H1 (cell line): ENCODE data around the gene DUSP2. TPM values are rescaled to one million over a fixed set of nuclear protein-coding genes. Genes with fewer than 3 reads are reported as not detected.
A peak's percentile ranks its signal among the peaks of the same experiment; 100 is the strongest.

Source experiments
- CTCF ChIA-PET: fragments of 300-600 bp; sonication (Branson Sonifier 250); formaldehyde crosslinking; loops from one replicate; lab custom pipeline; 2021; ENCODE audit not compliant: partially characterized antibody; lab: Charles Lee
- POLR2A ChIA-PET: fragments of 300-600 bp; sonication (Branson Sonifier 250); formaldehyde crosslinking; loops from one replicate; lab custom pipeline; 2021; ENCODE audit warnings: inconsistent platforms; ENCODE audit not compliant: partially characterized antibody; lab: Charles Lee
- DNase-seq, 2 experiments: peaks; one replicate each; pipeline versions ENCODE4 v3.0.0 to v3.0.0-alpha.2; 2010 to 2022; ENCODE audit warnings: low spot score in 2 of 2, low read depth in 1 of 2, mixed read lengths in 1 of 2
- FAIRE-seq: peaks from 2 replicates; lab custom pipeline; 2011; peaks lifted over from hg19 to GRCh38; lab: Jason Lieb, UNC
- H2AFZ ChIP-seq: 2 replicates; pipeline ENCODE4 v1.8.1; 2012; ENCODE audit warnings: low read length, inconsistent platforms
- H2AK5ac ChIP-seq: 2 replicates; pipeline ENCODE4 v1.6.1; 2013; ENCODE audit warnings: low read depth, low read length
- H2BK120ac ChIP-seq: replicated peaks from 2 replicates; pipeline ENCODE3; 2013; ENCODE audit warnings: low read depth, low read length, inconsistent platforms
- H2BK12ac ChIP-seq: 2 replicates; pipeline ENCODE4 v1.6.1; 2013; ENCODE audit warnings: low read depth, low read length
- H2BK15ac ChIP-seq: 2 replicates; pipeline ENCODE4 v1.6.1; 2013; ENCODE audit warnings: low read length
- H2BK20ac ChIP-seq: 2 replicates; pipeline ENCODE4 v1.6.1; 2013; ENCODE audit warnings: low read length
- H2BK5ac ChIP-seq: 2 replicates; pipeline ENCODE4 v1.6.1; 2013; ENCODE audit warnings: low read depth, low read length
- H3K14ac ChIP-seq: 2 replicates; pipeline ENCODE4 v1.6.1; 2013; ENCODE audit warnings: inconsistent platforms; ENCODE audit not compliant: insufficient read length
- H3K18ac ChIP-seq: 2 replicates; pipeline ENCODE4 v1.6.1; 2013; ENCODE audit warnings: low read length; ENCODE audit errors: extremely low read depth
- H3K23ac ChIP-seq: 2 replicates; pipeline ENCODE4 v1.6.1; 2013; ENCODE audit warnings: inconsistent platforms; ENCODE audit not compliant: insufficient read length
- H3K23me2 ChIP-seq: 2 replicates; pipeline ENCODE4 v1.6.1; 2013; ENCODE audit warnings: low read depth, low read length
- H3K27ac ChIP-seq: 2 replicates; pipeline ENCODE4 v1.6.1; 2011; ENCODE audit warnings: low read depth, low read length, inconsistent platforms
- H3K27me3 ChIP-seq, 4 experiments: replicated peaks in 1 of 4; 1 replicate in 1 of 4; 2 replicates in 3 of 4; pipeline versions ENCODE4 v1.6.1 to v1.8.1; 2011 to 2013; ENCODE audit warnings: low read length in 3 of 4, mild to moderate bottlenecking in 3 of 4, inconsistent platforms in 2 of 4, mixed read lengths in 2 of 4, moderate library complexity in 1 of 4; ENCODE audit not compliant: control insufficient read depth in 3 of 4, insufficient read depth in 3 of 4; ENCODE audit errors: extremely low read depth in 1 of 4
- H3K36me3 ChIP-seq, 4 experiments: 2 replicates each; pipeline versions ENCODE4 v1.6.1 to v1.8.1; 2011 to 2013; ENCODE audit warnings: mild to moderate bottlenecking in 4 of 4, low read length in 3 of 4, moderate library complexity in 2 of 4, control low read depth in 1 of 4, inconsistent platforms in 1 of 4; ENCODE audit not compliant: insufficient read depth in 4 of 4, control insufficient read depth in 2 of 4
- H3K4ac ChIP-seq: replicated peaks from 2 replicates; pipeline ENCODE3; 2013; ENCODE audit warnings: low read length, low read depth, mixed read lengths, inconsistent platforms; ENCODE audit not compliant: insufficient read length
- H3K4me1 ChIP-seq, 4 experiments: replicated peaks in 1 of 4; 1 replicate in 1 of 4; 2 replicates in 3 of 4; pipeline versions ENCODE4 v1.6.1 to v1.8.1; 2011 to 2013; ENCODE audit warnings: low read length in 3 of 4, inconsistent platforms in 2 of 4, mixed read lengths in 1 of 4; ENCODE audit not compliant: insufficient read depth in 4 of 4, control insufficient read depth in 3 of 4
- H3K4me2 ChIP-seq, 2 experiments: 2 replicates each; pipeline versions ENCODE4 v1.6.1 to v1.8.1; 2011 to 2013; ENCODE audit warnings: low read depth in 2 of 2, low read length in 2 of 2, control low read depth in 1 of 2, inconsistent platforms in 1 of 2, mild to moderate bottlenecking in 1 of 2; ENCODE audit not compliant: insufficient read depth in 1 of 2
- H3K4me3 ChIP-seq, 4 experiments: fragments of 200-600, 300-600 bp in 1 of 4; sonication (generic), shearing (Covaris generic), sonication (Bioruptor Twin) in 1 of 4; 2 replicates each; pipeline versions ENCODE4 v1.5.1 to v1.8.1; 2011 to 2016; ENCODE audit warnings: low read length in 4 of 4, low read depth in 3 of 4, control low read depth in 2 of 4, inconsistent platforms in 2 of 4, mild to moderate bottlenecking in 2 of 4, mixed read lengths in 1 of 4, moderate library complexity in 1 of 4; ENCODE audit not compliant: insufficient read depth in 2 of 4; ENCODE audit errors: extremely low read depth in 1 of 4
- H3K56ac ChIP-seq: replicated peaks from 2 replicates; pipeline ENCODE3; 2013; ENCODE audit warnings: low read depth, mild to moderate bottlenecking, mixed read lengths, low read length, inconsistent platforms; ENCODE audit not compliant: insufficient read length
- H3K79me1 ChIP-seq: 2 replicates; pipeline ENCODE4 v1.6.1; 2013; ENCODE audit warnings: low read depth, low read length, control low read depth
- H3K79me2 ChIP-seq, 2 experiments: 2 replicates each; pipeline versions ENCODE4 v1.6.1 to v1.8.1; 2012 to 2013; ENCODE audit warnings: low read length in 2 of 2, mild to moderate bottlenecking in 2 of 2, inconsistent platforms in 1 of 2; ENCODE audit not compliant: insufficient read depth in 2 of 2, control insufficient read depth in 1 of 2
- H3K9ac ChIP-seq, 4 experiments: replicated peaks in 1 of 4; 1 replicate in 1 of 4; 2 replicates in 3 of 4; pipeline versions ENCODE4 v1.6.1 to v1.8.1; 2011 to 2013; ENCODE audit warnings: low read depth in 3 of 4, low read length in 3 of 4, control low read depth in 2 of 4, mild to moderate bottlenecking in 2 of 4, moderate library complexity in 2 of 4, inconsistent platforms in 1 of 4; ENCODE audit errors: extremely low read depth in 1 of 4
- H3K9me3 ChIP-seq, 2 experiments: 2 replicates each; pipeline versions ENCODE4 v1.6.1 to v1.8.1; 2012 to 2013; ENCODE audit warnings: mild to moderate bottlenecking in 2 of 2, moderate library complexity in 2 of 2, control low read depth in 1 of 2, inconsistent platforms in 1 of 2, low read depth in 1 of 2, low read length in 1 of 2, mixed read lengths in 1 of 2; ENCODE audit not compliant: insufficient read depth in 2 of 2
- H4K20me1 ChIP-seq, 2 experiments: replicated peaks in 1 of 2; 2 replicates each; pipeline versions ENCODE3 to v1.8.1; 2011 to 2013; ENCODE audit warnings: inconsistent platforms in 2 of 2, low read length in 2 of 2, mild to moderate bottlenecking in 1 of 2; ENCODE audit not compliant: insufficient read depth in 2 of 2, control insufficient read depth in 1 of 2
- H4K5ac ChIP-seq: 2 replicates; pipeline ENCODE4 v1.6.1; 2013; ENCODE audit warnings: low read length, low read depth, mixed read lengths, inconsistent platforms; ENCODE audit not compliant: insufficient read length
- H4K8ac ChIP-seq: 2 replicates; pipeline ENCODE4 v1.8.0; 2013; ENCODE audit warnings: mild to moderate bottlenecking, moderate library complexity, low read length, inconsistent platforms; ENCODE audit not compliant: insufficient read depth; ENCODE audit errors: extremely low read depth
- H4K91ac ChIP-seq: replicated peaks from 2 replicates; pipeline ENCODE3; 2013; ENCODE audit warnings: low read length, mixed read lengths, inconsistent platforms; ENCODE audit not compliant: insufficient read length
- EP300 ChIP-seq, 2 experiments: IDR thresholded peaks; 1 replicate in 1 of 2; 2 replicates in 1 of 2; pipeline ENCODE4 v1.6.1; 2011 to 2012; ENCODE audit warnings: low read depth in 2 of 2, low read length in 2 of 2, mild to moderate bottlenecking in 2 of 2, borderline replicate concordance in 1 of 2, inconsistent platforms in 1 of 2, moderate library complexity in 1 of 2
- KDM4A ChIP-seq: IDR thresholded peaks from one replicate; pipeline ENCODE4 v1.7.1; 2012; ENCODE audit warnings: low read depth, mild to moderate bottlenecking, moderate library complexity, low read length, inconsistent platforms; ENCODE audit not compliant: severe bottlenecking
- MAX ChIP-seq: IDR thresholded peaks from 2 replicates; pipeline ENCODE4 v1.6.1; 2012; ENCODE audit warnings: inconsistent platforms
- POLR2AphosphoS5 ChIP-seq: IDR thresholded peaks from 2 replicates; pipeline ENCODE4 v1.6.1; 2011; ENCODE audit warnings: low read depth, low read length
- RAD21 ChIP-seq, 2 experiments: IDR thresholded peaks in 1 of 2; conservative IDR thresholded peaks in 1 of 2; 2 replicates each; pipeline ENCODE4 v1.6.1; 2011; ENCODE audit warnings: low read depth in 2 of 2, low read length in 2 of 2, improper control_type of control experiment in 1 of 2, inconsistent platforms in 1 of 2, mild to moderate bottlenecking in 1 of 2, moderate library complexity in 1 of 2
- YY1 ChIP-seq: IDR thresholded peaks from 2 replicates; pipeline ENCODE4 v1.6.1; 2011; ENCODE audit warnings: low read depth, mild to moderate bottlenecking, low read length
- WGBS, 2 experiments: shearing (Covaris generic) in 1 of 2; methylation state at CpG; one replicate each; pipeline versions ENCODE4 v1.1.6 to v1.1.7; 2013 to 2015; ENCODE audit warnings: low lambda C conversion rate in 2 of 2, mixed read lengths in 2 of 2, inconsistent platforms in 1 of 2, low coverage in 1 of 2, missing lambda C conversion rate in 1 of 2; ENCODE audit not compliant: insufficient replicate concordance in 2 of 2, insufficient coverage in 1 of 2, insufficient read length in 1 of 2; ENCODE audit errors: extremely low coverage in 1 of 2, missing lambda C conversion rate in 1 of 2; 5-methylcytosine and 5-hydroxymethylcytosine counted together
- polyA plus RNA-seq, 7 experiments: library from polyadenylated mRNA; depleted of rRNA in 3 of 7; stranded (reverse) in 5 of 7; unstranded in 2 of 7; fragments of >200 nt in 5 of 7; fragments of 200-250 nt in 2 of 7; gene quantifications; 1 replicate in 5 of 7; 2 replicates in 1 of 7; 4 replicates in 1 of 7; pipeline versions ENCODE4 v1.2.1 to v1.2.3, GENCODE V29; 2011 to 2013; ENCODE audit warnings: missing spikeins in 2 of 7, mixed read lengths in 2 of 7
- total RNA-seq: library from RNA; stranded (reverse); fragmentation: NEBNext Ultra II Directional; extraction: Animal tissue kit (Norgen Biotek cat#: 25700); gene quantifications from 2 replicates; pipeline ENCODE4 v1.2.1, GENCODE V29; 2021
- TF ChIP-seq, protein P1 (sequence below), 3 experiments: IDR thresholded peaks; 1 replicate in 2 of 3; 2 replicates in 1 of 3; pipeline versions ENCODE4 v1.5.1 to v1.6.1; 2011; ENCODE audit warnings: low read length in 3 of 3, mild to moderate bottlenecking in 3 of 3, inconsistent platforms in 2 of 3, low read depth in 1 of 3, moderate library complexity in 1 of 3; ENCODE audit not compliant: insufficient read depth in 1 of 3; ENCODE audit errors: control extremely low read depth in 1 of 3

DUSP2 gene
- total and polyA plus RNA-seq, 2 of the 8 experiments (the other 6 are each of a cell fraction or from before 2014, with no cell fraction given) = 10.1 to 10.4 TPM

GRCh38 chr2:96117701-96118588 lies 27.3 kb downstream of the DUSP2 start:
- Histone ChIP-seq H2BK12ac (no peak overlapping the region), H2AK5ac (no peak overlapping the region), H4K8ac (no peak overlapping the region), H4K5ac (no peak overlapping the region), H2BK5ac (no peak overlapping the region), H2BK15ac (no peak overlapping the region), H3K4me3 (peak overlapping the region in 1 of 4 experiments; percentile 81; a peak in 2 of 8 replicates), H2AFZ (no peak overlapping the region), H3K14ac (no peak overlapping the region), H3K79me2 (no peaks in the 10 kb centered on the region), H3K36me3 (no peaks in the 10 kb centered on the region), H3K23ac (no peak overlapping the region), H3K79me1 (no peaks in the 10 kb centered on the region), H3K23me2 (peaks cover 11% of the 10 kb centered on the region; the same call in 1 of the 2 replicates), H3K18ac (no peak overlapping the region), H2BK20ac (no peak overlapping the region), H3K4ac (no peak overlapping the region), H3K4me1 (peaks cover 0 to 19% (median 13%) of the 10 kb centered on the region in 4 experiments; a peak in 6 of 7 replicates), H3K27ac (no peak overlapping the region), H3K9me3 (peaks cover 0 to 5% of the 10 kb centered on the region in 2 experiments; a peak in 1 of 4 replicates), H4K20me1 (no peaks in the 10 kb centered on the region), H2BK120ac (no peak overlapping the region), H3K4me2 (peak overlapping the region; percentile 69 to 74; a peak in 3 of 4 replicates), H3K9ac (no peak overlapping the region), H3K56ac (no peak overlapping the region), H4K91ac (no peak overlapping the region), H3K27me3 (peaks cover 0 to 32% (median 25%) of the 10 kb centered on the region in 4 experiments; a peak in 5 of 7 replicates)
- CTCF ChIA-PET = interaction anchor here (0.6 to 6.6 kb wide), 28 partner anchors 8 to 373 kb away, joined by 3 to 61 read pairs (median 5); partner anchors contain the start of genes ASTL and DUSP2
- POLR2A ChIA-PET = interaction anchor here (0.8 to 1.5 kb wide), 2 partner anchors 33 to 56 kb away, joined by 3 to 4 read pairs; no protein-coding TSS in a partner anchor
- 68% methylated on average over 17 of the region's 17 CpGs; no CpG with 5 or more reads in 1 of the 2 experiments for WGBS, 2 experiments
- FAIRE-seq (no peak), DNase-seq (no peak)
- TF ChIP-seq KDM4A = no peak
- peak; percentile 83 for TF ChIP-seq MAX
- TF ChIP-seq RAD21 (IDR thresholded peaks at IDR 0.05 in 1 of 2, conservative IDR thresholded peaks at IDR 0.05 in 1 of 2; ENCODE audit: low read depth in 2 of 2, low read length in 2 of 2) = peak in 1 of 2 experiments; percentile 27; a peak in 1 of 4 replicates
- TF ChIP-seq, protein P1, sequence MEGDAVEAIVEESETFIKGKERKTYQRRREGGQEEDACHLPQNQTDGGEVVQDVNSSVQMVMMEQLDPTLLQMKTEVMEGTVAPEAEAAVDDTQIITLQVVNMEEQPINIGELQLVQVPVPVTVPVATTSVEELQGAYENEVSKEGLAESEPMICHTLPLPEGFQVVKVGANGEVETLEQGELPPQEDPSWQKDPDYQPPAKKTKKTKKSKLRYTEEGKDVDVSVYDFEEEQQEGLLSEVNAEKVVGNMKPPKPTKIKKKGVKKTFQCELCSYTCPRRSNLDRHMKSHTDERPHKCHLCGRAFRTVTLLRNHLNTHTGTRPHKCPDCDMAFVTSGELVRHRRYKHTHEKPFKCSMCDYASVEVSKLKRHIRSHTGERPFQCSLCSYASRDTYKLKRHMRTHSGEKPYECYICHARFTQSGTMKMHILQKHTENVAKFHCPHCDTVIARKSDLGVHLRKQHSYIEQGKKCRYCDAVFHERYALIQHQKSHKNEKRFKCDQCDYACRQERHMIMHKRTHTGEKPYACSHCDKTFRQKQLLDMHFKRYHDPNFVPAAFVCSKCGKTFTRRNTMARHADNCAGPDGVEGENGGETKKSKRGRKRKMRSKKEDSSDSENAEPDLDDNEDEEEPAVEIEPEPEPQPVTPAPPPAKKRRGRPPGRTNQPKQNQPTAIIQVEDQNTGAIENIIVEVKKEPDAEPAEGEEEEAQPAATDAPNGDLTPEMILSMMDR (IDR thresholded peaks at IDR 0.05; ENCODE audit: control extremely low read depth in 1 of 3, insufficient read depth in 1 of 3, low read depth in 1 of 3, low read length in 3 of 3) = peak in 2 of 3 experiments; percentile 28 to 43; a peak in 3 of 4 replicates
- TF ChIP-seq EP300 (IDR thresholded peaks at IDR 0.05; ENCODE audit: borderline replicate concordance in 1 of 2, low read depth in 2 of 2, low read length in 2 of 2) = no peak
- TF ChIP-seq YY1 = no peak
- TF ChIP-seq POLR2AphosphoS5 = no peak
